SK-N-SH (cell line): ENCODE data around the gene GPR132. TPM values are rescaled to one million over a fixed set of nuclear protein-coding genes. Genes with fewer than 3 reads are reported as not detected.

ENCODE experiments used
- CTCF ChIA-PET: fragments of 300-600, 350-600 bp; formaldehyde crosslinking; extraction: SDS; loops from one replicate; lab custom pipeline; 2021; lab: Yijun Ruan, JAX
- POLR2A ChIA-PET: fragments of 350-600 bp; sonication (Branson Sonifier 250); formaldehyde crosslinking; extraction: SDS; loops from one replicate; lab custom pipeline; 2020; ENCODE audit warnings: antibody characterized with exemption, inconsistent platforms; lab: Yijun Ruan, JAX
- DNase-seq: peaks from one replicate; pipeline ENCODE4 v3.0.0; 2012
- H2AFZ ChIP-seq: fragments of 200-600 bp; sonication (generic); 2 replicates; pipeline ENCODE4 v1.8.1; 2016; ENCODE audit warnings: antibody characterized with exemption, mild to moderate bottlenecking, low read depth
- H3F3A ChIP-seq: fragments of 200-600 bp; sonication (generic); replicated peaks from 2 replicates; pipeline ENCODE3; 2016; ENCODE audit warnings: antibody characterized with exemption, mild to moderate bottlenecking; ENCODE audit not compliant: insufficient read depth
- H3K27ac ChIP-seq, 2 experiments: fragments of 200-500 bp in 1 of 2; fragments of 200-600 bp in 1 of 2; sonication (Bioruptor generic) in 1 of 2; sonication (generic), shearing (Covaris generic) in 1 of 2; 2 replicates each; pipeline versions ENCODE4 v1.5.1 to v1.6.1; 2014 to 2016; ENCODE audit warnings: low read depth in 2 of 2, inconsistent platforms in 1 of 2, low read length in 1 of 2, mild to moderate bottlenecking in 1 of 2, mixed read lengths in 1 of 2
- H3K27me3 ChIP-seq: fragments of 200-600 bp; sonication (generic), shearing (Covaris generic); 2 replicates; pipeline ENCODE4 v1.6.1; 2016; ENCODE audit warnings: mixed run types; ENCODE audit not compliant: insufficient read depth
- H3K36me3 ChIP-seq, 2 experiments: fragments of 200-500 bp in 1 of 2; fragments of 200-600 bp in 1 of 2; sonication (Bioruptor generic) in 1 of 2; sonication (generic) in 1 of 2; replicated peaks in 1 of 2; 2 replicates each; pipeline versions ENCODE3 to v1.5.1; 2014 to 2016; ENCODE audit warnings: low read length in 1 of 2, mild to moderate bottlenecking in 1 of 2; ENCODE audit not compliant: insufficient read depth in 2 of 2, control insufficient read depth in 1 of 2
- H3K4me1 ChIP-seq, 2 experiments: fragments of 200-500 bp in 1 of 2; fragments of 200-600 bp in 1 of 2; sonication (Bioruptor generic) in 1 of 2; sonication (generic), shearing (Covaris generic) in 1 of 2; 2 replicates each; pipeline versions ENCODE4 v1.5.1 to v1.6.1; 2014 to 2016; ENCODE audit warnings: low read depth in 1 of 2, low read length in 1 of 2, mixed run types in 1 of 2; ENCODE audit not compliant: insufficient read depth in 2 of 2, control insufficient read depth in 1 of 2
- H3K4me2 ChIP-seq: fragments of 200-600 bp; sonication (generic), shearing (Covaris generic); 2 replicates; pipeline ENCODE4 v1.6.1; 2017; ENCODE audit warnings: mixed run types
- H3K4me3 ChIP-seq, 2 experiments: fragments of 200-500 bp in 1 of 2; fragments of 200-600 bp in 1 of 2; sonication (Bioruptor generic) in 1 of 2; sonication (generic), shearing (Covaris generic) in 1 of 2; 2 replicates each; pipeline versions ENCODE4 v1.5.1 to v1.8.1; 2014 to 2016; ENCODE audit warnings: low read depth in 2 of 2, inconsistent platforms in 1 of 2, low read length in 1 of 2, mild to moderate bottlenecking in 1 of 2, mixed read lengths in 1 of 2, moderate library complexity in 1 of 2
- H3K79me2 ChIP-seq: fragments of 200-600 bp; sonication (generic); 2 replicates; pipeline ENCODE4 v1.8.1; 2017; ENCODE audit warnings: mild to moderate bottlenecking; ENCODE audit not compliant: insufficient read depth
- H3K9ac ChIP-seq: fragments of 200-600 bp; sonication (generic); 2 replicates; pipeline ENCODE4 v1.6.1; 2017; ENCODE audit warnings: mixed run types
- H3K9me2 ChIP-seq: fragments of 200-600 bp; sonication (generic); 2 replicates; pipeline ENCODE4 v1.6.1; 2017; ENCODE audit warnings: mixed run types
- H3K9me3 ChIP-seq: fragments of 200-600 bp; sonication (generic); 2 replicates; pipeline ENCODE4 v1.6.1; 2017; ENCODE audit warnings: mixed run types, mild to moderate bottlenecking, moderate library complexity
- H4K20me1 ChIP-seq: fragments of 200-600 bp; sonication (generic); 2 replicates; pipeline ENCODE4 v1.6.1; 2017; ENCODE audit warnings: mild to moderate bottlenecking, mixed run types; ENCODE audit not compliant: insufficient read depth
- FOSL2 ChIP-seq: IDR thresholded peaks from 2 replicates; pipeline ENCODE4 v1.4.0; 2012; ENCODE audit warnings: low read depth, mild to moderate bottlenecking, moderate library complexity, borderline replicate concordance
- FOXJ3 ChIP-seq: sonication (generic); formaldehyde crosslinking; IDR thresholded peaks from 2 replicates; pipeline ENCODE4 v1.5.1; 2020; ENCODE audit warnings: mild to moderate bottlenecking, missing genetic modification reagents
- FOXM1 ChIP-seq: IDR thresholded peaks from 2 replicates; pipeline ENCODE4 v1.4.0; 2012; ENCODE audit warnings: low read depth, mild to moderate bottlenecking
- JUND ChIP-seq: IDR thresholded peaks from 2 replicates; pipeline ENCODE4 v1.4.0; 2012
- NFIC ChIP-seq: IDR thresholded peaks from 2 replicates; pipeline ENCODE4 v1.4.0; 2012; ENCODE audit warnings: borderline replicate concordance
- NRF1 ChIP-seq: IDR thresholded peaks from 2 replicates; pipeline ENCODE4 v1.6.1; 2012; ENCODE audit warnings: low read depth, mild to moderate bottlenecking, low read length
- POLR2AphosphoS5 ChIP-seq: IDR thresholded peaks from 2 replicates; pipeline ENCODE4 v1.6.1; 2012; ENCODE audit warnings: low read depth, low read length
- RAD21 ChIP-seq: IDR thresholded peaks from 2 replicates; pipeline ENCODE4 v1.6.1; 2012; ENCODE audit warnings: mild to moderate bottlenecking, low read length
- RCOR1 ChIP-seq: fragments of 150-350 bp; IDR thresholded peaks from 2 replicates; pipeline ENCODE4 v1.6.1; 2017; ENCODE audit warnings: antibody characterized with exemption, low read length
- RXRA ChIP-seq: IDR thresholded peaks from 2 replicates; pipeline ENCODE4 v1.4.0; 2012; ENCODE audit warnings: low read depth, mild to moderate bottlenecking, borderline replicate concordance
- SIN3A ChIP-seq: IDR thresholded peaks from 2 replicates; pipeline ENCODE4 v1.6.1; 2012; ENCODE audit warnings: low read depth, mild to moderate bottlenecking, low read length, moderate library complexity, borderline replicate concordance
- TAF1 ChIP-seq: IDR thresholded peaks from 2 replicates; pipeline ENCODE4 v1.6.1; 2012; ENCODE audit warnings: low read depth, mild to moderate bottlenecking, low read length, moderate library complexity, borderline replicate concordance
- YY1 ChIP-seq: IDR thresholded peaks from 2 replicates; pipeline ENCODE4 v1.4.0; 2012; ENCODE audit warnings: low read depth, mild to moderate bottlenecking
- WGBS: methylation state at CpG from one replicate; pipeline ENCODE4 v1.1.6; 2017; ENCODE audit warnings: low lambda C conversion rate; 5-methylcytosine and 5-hydroxymethylcytosine counted together
- polyA plus RNA-seq, 3 experiments: library from polyadenylated mRNA; depleted of rRNA; stranded (reverse); fragments of >200 nt; gene quantifications; 2 replicates each; pipeline ENCODE4 v1.2.3, GENCODE V29; 2012
- TF ChIP-seq, protein P1 (sequence below): fragments of 200-600 bp; sonication (generic); IDR thresholded peaks from 2 replicates; pipeline ENCODE4 v1.6.1; 2017; ENCODE audit warnings: antibody characterized with exemption, mild to moderate bottlenecking, moderate library complexity
- TF ChIP-seq, protein P2 (sequence below): IDR thresholded peaks from 2 replicates; pipeline ENCODE4 v1.4.0; 2012; ENCODE audit warnings: low read depth, borderline replicate concordance
- TF ChIP-seq, protein P3 (sequence below): fragments of 150-350 bp; IDR thresholded peaks from 2 replicates; pipeline ENCODE4 v1.6.1; 2016; ENCODE audit warnings: mild to moderate bottlenecking, low read depth, low read length

GPR132 gene
- polyA plus RNA-seq, 1 of the 3 experiments (the other 2 are of a cell fraction), result not detected

DNA sequence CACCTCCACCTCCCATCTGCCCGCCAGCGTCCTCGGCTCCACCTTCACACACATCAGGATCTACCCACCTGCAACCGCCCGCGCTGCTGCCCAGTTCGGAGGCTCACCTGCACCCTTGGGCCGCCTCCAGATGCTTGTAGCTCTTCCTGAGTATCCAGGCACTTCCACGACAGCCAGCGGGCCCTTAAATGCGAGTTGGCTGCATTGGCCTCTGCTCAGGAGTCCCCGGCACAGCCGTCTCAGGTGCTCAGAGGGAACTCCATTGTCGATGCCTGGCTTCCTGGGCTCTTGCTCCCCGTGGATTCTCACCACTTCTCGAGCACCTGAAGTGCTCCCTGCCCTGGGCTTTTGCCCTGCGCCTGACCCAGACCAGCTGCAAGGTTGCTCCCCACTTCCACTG, 22.4 kb downstream of the GPR132 start:
- H3K9me3 ChIP-seq, result no peaks in the 10 kb centered on the region
- no peaks in the 10 kb centered on the region for H3K27me3 ChIP-seq
- H3K27ac ChIP-seq, result no peak overlapping the region
- no peaks in the 10 kb centered on the region for H4K20me1 ChIP-seq
- no peak overlapping the region for H3K4me3 ChIP-seq
- peaks cover 0 to 3% of the 10 kb centered on the region in 2 experiments; a peak in 1 of 4 replicates for H3K4me1 ChIP-seq
- 86% methylated on average over 15 of the region's 17 CpGs for WGBS
- no peak for DNase-seq
- ChIA-PET POLR2A (no interaction called here), CTCF (interaction anchor here (1.1 to 8.1 kb wide), 5 partner anchors 13 to 71 kb away, joined by 3 to 284 read pairs (median 63); partner anchors contain the start of genes AHNAK2 and CDCA4)
- H2AFZ ChIP-seq, result no peak overlapping the region
- TF ChIP-seq RAD21 (no peak), POLR2AphosphoS5 (no peak), JUND (no peak), RXRA (no peak), FOSL2 (no peak), RCOR1 (no peak), SIN3A (no peak), YY1 (no peak), FOXM1 (no peak), TAF1 (no peak), NRF1 (no peak), FOXJ3 (CRISPR knock-in tag) (no peak), NFIC (no peak)
- TF ChIP-seq, protein P1, sequence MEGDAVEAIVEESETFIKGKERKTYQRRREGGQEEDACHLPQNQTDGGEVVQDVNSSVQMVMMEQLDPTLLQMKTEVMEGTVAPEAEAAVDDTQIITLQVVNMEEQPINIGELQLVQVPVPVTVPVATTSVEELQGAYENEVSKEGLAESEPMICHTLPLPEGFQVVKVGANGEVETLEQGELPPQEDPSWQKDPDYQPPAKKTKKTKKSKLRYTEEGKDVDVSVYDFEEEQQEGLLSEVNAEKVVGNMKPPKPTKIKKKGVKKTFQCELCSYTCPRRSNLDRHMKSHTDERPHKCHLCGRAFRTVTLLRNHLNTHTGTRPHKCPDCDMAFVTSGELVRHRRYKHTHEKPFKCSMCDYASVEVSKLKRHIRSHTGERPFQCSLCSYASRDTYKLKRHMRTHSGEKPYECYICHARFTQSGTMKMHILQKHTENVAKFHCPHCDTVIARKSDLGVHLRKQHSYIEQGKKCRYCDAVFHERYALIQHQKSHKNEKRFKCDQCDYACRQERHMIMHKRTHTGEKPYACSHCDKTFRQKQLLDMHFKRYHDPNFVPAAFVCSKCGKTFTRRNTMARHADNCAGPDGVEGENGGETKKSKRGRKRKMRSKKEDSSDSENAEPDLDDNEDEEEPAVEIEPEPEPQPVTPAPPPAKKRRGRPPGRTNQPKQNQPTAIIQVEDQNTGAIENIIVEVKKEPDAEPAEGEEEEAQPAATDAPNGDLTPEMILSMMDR, result no peak
- TF ChIP-seq, protein P2, sequence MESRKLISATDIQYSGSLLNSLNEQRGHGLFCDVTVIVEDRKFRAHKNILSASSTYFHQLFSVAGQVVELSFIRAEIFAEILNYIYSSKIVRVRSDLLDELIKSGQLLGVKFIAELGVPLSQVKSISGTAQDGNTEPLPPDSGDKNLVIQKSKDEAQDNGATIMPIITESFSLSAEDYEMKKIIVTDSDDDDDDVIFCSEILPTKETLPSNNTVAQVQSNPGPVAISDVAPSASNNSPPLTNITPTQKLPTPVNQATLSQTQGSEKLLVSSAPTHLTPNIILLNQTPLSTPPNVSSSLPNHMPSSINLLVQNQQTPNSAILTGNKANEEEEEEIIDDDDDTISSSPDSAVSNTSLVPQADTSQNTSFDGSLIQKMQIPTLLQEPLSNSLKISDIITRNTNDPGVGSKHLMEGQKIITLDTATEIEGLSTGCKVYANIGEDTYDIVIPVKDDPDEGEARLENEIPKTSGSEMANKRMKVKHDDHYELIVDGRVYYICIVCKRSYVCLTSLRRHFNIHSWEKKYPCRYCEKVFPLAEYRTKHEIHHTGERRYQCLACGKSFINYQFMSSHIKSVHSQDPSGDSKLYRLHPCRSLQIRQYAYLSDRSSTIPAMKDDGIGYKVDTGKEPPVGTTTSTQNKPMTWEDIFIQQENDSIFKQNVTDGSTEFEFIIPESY, result no peak
- TF ChIP-seq, protein P3, sequence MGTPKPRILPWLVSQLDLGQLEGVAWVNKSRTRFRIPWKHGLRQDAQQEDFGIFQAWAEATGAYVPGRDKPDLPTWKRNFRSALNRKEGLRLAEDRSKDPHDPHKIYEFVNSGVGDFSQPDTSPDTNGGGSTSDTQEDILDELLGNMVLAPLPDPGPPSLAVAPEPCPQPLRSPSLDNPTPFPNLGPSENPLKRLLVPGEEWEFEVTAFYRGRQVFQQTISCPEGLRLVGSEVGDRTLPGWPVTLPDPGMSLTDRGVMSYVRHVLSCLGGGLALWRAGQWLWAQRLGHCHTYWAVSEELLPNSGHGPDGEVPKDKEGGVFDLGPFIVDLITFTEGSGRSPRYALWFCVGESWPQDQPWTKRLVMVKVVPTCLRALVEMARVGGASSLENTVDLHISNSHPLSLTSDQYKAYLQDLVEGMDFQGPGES, result no peak
- H3K4me2 ChIP-seq, result no peak overlapping the region
- H3K9me2 ChIP-seq, result no peaks in the 10 kb centered on the region
- H3F3A ChIP-seq, result peaks cover 8% of the 10 kb centered on the region
- no peak overlapping the region for H3K9ac ChIP-seq
- H3K79me2 ChIP-seq, result no peaks in the 10 kb centered on the region
- H3K36me3 ChIP-seq, result no peaks in the 10 kb centered on the region
